NCI-H748 treated with DMSO at 0.1 percent for 48 hours (cell line): ENCODE measurements around the gene IQSEC2.

ENCODE experiments used
- DNase-seq: peaks from one replicate; lab custom pipeline; 2025; lab: John Stamatoyannopoulos, UW

Gene IQSEC2

GRCh38 chrX:53281321-53281822, at the start of gene IQSEC2:
TSS of gene IQSEC2 (minus strand) at chrX:53281584.
- DNase-seq = no peak

DNA sequence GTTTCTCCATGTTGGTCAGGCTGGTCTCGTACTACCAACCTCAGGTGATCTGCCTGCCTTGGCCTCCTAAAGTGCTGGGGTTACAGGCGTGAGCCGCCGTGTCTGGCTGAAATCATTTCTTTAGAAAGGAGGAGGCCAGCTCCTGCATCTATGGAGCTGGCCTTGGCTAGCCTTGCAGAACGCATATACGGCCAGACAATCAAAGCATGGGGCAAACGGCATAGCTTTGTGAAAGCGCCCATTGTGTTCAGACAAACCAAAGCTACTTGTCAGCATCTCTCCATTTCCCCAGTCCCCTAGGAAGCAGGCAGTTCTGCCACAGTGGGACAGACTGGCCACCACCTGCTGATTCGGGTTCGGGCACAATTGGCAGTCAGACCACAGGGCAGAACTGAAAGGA, 48.9 kb upstream of the IQSEC2 start:
- no peak for DNase-seq

DNA sequence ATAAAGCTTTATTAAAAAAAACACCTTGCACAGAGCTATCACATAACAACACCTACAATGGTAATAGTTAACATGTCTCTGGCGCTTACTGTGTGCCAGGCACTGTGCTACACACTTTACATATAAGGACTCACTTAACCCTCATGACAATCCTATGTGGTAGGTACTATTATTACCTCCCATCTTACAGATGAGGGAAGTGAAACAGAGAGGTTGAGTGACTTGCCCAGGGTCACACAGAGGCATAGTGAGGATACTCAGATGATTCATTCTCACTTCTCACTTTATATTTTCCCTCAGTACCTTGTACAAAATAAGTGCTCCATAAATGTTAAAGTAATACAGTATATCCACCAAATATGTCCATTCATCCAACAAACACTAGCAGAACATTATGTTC, 43.4 kb upstream of the IQSEC2 start:
- no peak for DNase-seq

GRCh38 chrX:53324085-53324484, 42.7 kb upstream of the IQSEC2 start:
- no peak for DNase-seq

- DNase-seq = no peak
Measured at GRCh38 chrX:53323196-53323595, 41.8 kb upstream of the IQSEC2 start.

DNA sequence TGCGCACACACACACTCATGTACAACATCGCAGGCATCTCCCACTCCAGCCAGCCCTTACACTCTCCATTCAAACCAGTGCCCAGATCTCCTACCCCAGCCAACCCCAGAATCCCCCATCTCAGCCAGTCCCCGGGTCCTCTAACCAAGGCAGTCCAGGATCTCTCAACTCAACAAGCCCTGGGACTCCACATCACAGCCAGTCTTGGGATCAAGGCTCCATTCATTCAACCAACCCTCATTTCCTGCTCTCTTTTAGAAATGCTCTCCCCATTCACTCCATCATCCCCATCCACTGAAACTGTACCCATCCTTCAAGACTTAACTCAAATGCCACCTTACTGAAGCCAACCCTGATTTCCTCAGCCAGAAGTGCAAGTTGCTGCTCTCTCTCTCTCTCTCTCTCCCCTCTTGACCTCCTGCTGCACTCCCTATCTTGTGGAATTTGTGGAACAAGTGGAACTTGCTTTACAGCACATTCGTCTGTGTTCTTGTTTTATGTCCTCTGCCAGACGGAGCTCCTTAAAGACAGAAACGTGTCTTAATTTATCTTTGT, 40.6 kb upstream of the IQSEC2 start:
- no peak for DNase-seq

- DNase-seq = no peak
Measured at GRCh38 chrX:53321230-53321942, 40.0 kb upstream of the IQSEC2 start.

DNA sequence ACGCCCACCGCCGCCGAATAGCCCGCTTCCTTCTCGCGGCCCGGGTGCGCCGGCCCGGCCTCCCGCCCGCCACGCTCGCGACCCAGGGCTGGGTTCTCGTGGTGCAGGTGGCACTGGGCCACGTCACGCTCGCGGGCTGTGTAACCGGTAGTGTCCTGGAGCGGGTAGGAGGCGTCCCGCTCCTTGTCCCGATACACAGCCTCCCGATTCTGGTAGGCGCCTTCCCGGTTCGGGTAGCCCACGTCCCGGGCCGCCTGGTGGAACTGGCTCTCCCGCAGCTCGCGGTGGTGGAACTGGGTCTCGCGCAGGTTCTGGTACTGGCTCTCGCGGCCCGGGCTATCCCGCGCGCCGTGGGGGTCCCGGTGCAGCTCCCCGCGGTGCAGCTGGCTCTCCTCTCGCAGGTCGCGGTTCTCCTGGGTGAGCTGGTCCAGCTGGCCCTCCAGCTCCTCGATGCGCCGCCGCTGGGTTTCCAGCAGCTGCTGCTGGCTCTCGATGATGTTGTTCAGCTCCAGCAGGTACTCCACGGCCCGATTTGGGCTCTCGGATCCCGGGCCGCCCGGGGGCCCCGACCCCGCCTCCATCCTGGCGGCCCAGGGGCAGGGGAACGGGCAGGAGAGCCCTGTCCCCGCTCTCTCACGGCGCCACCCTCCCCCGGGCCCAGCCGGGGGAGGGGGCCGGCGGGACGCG, 39.3 kb upstream of the IQSEC2 start:
- DNase-seq = no peak

GRCh38 chrX:53319614-53320542, 38.5 kb upstream of the IQSEC2 start:
- no peak for DNase-seq

DNA sequence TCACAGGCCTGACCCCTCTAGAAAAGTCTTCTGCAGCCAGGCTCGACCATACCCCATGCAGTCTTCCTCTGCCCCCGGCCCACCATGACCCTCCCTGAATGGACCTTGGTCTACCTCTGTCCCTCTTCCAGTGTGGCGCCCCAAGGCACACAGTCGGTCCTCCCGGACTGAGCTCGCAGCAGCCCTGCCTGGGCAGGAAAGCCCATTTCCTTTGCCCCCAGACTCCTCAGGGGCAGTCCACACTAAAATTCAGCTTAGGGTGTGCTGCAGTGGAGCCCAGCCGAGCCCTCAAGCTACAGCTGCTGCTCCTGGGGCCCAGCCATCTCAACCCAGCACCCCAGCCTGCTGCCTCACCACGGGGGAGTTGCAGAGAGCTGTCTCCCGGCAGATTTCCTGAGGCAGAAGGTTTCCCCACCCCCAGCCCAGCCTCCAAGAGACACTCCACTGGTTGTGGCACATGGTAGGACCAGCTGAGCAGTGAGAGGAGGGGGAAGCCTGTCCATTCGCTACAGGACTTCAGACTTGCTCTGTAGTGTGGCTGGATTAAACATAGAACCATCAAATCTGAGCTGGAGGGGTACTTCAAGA, 37.5 kb upstream of the IQSEC2 start:
- DNase-seq = no peak

DNA sequence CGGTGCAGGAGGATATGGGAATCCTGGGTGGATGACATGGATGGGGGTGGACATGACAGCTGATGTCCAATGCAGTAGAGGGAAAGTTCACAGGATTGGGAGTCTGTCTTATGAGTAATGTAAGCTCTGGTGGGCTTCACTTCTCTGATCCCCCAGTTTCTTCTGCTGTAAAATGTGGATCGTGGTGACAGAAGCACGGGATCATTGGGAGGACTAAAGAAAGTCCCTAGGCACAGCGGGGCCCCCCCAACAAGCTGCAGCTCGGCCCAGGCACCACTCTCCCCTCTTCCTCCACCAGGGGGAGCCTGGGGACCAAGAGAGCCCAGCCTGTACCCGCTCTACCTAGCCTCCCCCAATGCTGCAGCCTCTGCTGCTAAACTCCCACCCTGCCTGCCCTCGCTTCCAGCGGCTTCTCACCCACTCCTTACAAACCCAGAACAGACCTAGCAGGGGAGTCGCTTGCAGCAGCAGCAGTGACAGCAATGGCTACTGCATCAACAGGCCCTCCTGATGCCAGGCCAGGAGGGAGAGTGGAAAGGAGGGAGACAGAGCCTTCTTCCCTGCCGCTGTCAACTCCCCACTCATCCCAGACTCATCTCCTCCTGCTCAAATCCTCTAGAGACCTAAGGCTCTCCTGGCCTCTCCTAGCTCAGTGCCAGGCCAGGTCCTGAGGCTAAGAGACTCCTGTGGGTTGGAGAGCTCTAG, 36.1 kb upstream of the IQSEC2 start:
- peak; percentile 24 for DNase-seq

DNA sequence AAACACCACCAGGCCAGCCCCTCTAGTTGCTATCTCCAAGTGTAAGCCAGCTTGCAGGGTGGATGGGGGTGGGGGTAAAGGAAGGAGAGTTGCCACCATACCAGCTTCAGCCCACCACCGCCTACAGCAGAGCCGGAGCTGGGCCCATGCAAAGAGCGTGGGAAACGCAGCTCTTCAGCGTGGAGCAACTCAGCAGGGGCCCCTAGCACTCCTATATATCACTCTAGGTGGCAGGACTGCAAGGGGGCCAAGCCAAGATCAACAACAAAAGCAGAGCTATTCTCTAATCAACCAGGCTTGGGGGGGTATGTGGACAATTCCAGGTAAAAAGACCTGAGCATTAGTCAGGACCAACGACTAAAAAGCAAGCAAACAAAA, 35.5 kb upstream of the IQSEC2 start:
- no peak for DNase-seq

DNA sequence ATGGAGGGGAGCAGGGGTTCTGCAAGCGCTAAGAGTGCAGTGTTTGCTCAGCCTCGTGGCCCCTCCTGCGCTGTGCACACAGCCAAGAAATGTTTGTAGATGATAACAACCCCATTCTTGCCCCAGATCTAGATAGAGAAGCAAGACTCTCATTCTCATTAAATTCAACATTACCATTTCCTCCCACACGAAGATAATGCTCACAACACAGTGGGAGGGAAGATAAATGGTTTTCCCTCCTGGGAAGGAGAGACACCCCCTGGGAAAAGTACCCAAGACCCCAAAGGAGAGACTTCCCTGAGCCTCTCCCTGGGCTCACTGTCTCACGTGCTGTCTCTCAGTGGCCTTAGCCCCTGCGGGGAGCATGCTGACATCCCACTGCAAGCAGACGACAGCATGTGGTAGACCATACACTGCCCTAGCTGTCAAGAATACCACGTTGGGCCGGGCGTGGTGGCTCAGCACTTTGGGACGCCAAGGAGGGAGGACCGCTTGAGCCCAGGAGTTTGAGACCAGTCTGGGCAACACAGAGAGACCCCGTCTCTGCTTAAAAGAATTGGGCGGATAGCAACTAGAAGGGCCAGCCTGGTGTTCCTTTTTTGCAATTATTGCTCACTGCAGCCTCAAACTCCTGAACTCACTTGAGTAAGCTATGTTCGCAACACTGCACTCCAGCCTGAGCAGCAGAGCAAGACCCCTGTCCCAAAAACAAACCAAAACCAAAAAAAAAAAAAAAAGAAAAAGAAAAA, 34.9 kb upstream of the IQSEC2 start:
- no peak for DNase-seq

- DNase-seq = no peak
Measured at GRCh38 chrX:53313728-53314105, 32.3 kb upstream of the IQSEC2 start.

DNA sequence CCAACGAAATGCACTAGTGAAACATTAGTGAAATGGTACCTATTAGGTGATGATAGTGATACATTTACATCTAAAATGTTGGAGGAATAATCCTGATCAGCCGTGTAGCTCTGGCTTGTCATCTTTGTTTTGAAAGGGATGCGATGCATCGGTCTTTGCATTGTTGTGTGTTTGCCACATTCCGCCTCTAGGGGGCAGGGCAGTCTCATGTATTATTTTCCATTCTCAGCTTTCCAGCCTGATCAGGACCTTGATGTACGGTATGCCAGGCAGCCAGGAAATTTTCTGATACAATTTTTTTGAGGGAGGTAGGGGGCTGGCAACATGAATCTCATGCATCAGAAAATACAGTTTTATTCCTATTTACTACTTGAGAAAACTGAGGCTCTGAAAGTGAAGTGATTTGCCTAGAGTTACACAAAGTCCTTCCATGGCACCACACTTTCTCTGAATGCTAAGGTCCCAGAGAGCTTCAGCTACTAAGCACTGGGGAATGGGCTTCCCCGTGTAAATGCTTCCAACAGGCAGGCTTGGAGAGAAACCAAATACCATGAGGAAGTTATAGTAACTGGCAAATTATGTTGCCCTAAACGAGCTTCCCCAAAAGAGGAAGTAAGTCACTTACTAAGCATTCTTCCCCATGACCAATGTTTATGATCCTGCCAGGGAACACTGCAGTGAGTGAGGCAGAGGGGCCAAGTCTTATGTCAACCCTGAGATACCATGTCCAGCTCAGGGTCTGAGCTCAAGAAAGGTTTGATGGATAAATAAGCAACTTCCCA, 31.8 kb upstream of the IQSEC2 start:
- peak; percentile 18 for DNase-seq

DNA sequence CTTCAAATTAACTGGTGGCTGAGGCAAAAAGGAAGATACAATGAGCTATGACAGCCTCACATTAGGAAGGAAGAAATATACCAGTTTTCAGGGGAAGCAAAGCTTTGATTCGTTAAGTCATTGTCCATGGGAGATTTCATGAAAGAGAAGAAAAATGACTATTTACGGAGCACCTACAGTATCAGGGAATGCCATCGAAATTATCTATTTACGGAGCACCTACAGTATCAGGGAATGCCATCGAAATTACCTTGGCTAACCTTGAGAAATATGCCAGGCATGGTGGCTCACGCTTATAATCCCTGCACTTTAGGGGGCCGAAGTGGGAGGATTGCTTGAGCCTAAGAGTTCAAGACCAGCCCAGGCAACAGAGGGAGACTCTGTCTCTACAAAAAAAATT, 28.5 kb upstream of the IQSEC2 start:
- DNase-seq = no peak

GRCh38 chrX:53308836-53309235, 27.5 kb upstream of the IQSEC2 start:
- no peak for DNase-seq

GRCh38 chrX:53305996-53306937, 24.9 kb upstream of the IQSEC2 start:
- DNase-seq = no peak
